CMK (cell line): Measurements from ENCODE around the gene SOCS3.

Experiments used
- DNase-seq: peaks from one replicate; pipeline ENCODE4 v3.0.0-alpha.2; 2010; ENCODE audit warnings: low read depth

SOCS3 gene

GRCh38 chr17:78367193-78367592 lies 7.3 kb upstream of the SOCS3 start:
- DNase-seq, result no peak

GRCh38 chr17:78366109-78366848 lies 6.4 kb upstream of the SOCS3 start:
- no peak for DNase-seq

- no peak for DNase-seq
Measured at GRCh38 chr17:78365561-78366108, 5.8 kb upstream of the SOCS3 start.

GRCh38 chr17:78364436-78365281 lies 4.8 kb upstream of the SOCS3 start:
- no peak for DNase-seq

GRCh38 chr17:78362671-78363070 lies 2.8 kb upstream of the SOCS3 start:
- no peak for DNase-seq

- DNase-seq, result no peak
Measured at GRCh38 chr17:78362232-78362631, 2.4 kb upstream of the SOCS3 start.

- DNase-seq, result no peak
Measured at GRCh38 chr17:78361225-78361701, 1.4 kb upstream of the SOCS3 start.

- DNase-seq, result peak; percentile 59
Measured at GRCh38 chr17:78360371-78361224, 721 bp upstream of the SOCS3 start.

- DNase-seq, result no peak
Measured at GRCh38 chr17:78359321-78359996, 418 bp downstream of the SOCS3 start.

- no peak for DNase-seq
Measured at GRCh38 chr17:78358538-78359320, 1.1 kb downstream of the SOCS3 start.

GRCh38 chr17:78357672-78358537 lies 2.0 kb downstream of the SOCS3 start:
- DNase-seq, result no peak

- no peak for DNase-seq
Measured at GRCh38 chr17:78357177-78357586, 2.7 kb downstream of the SOCS3 start.

GRCh38 chr17:78356101-78356713 lies 3.7 kb downstream of the SOCS3 start:
- DNase-seq, result no peak

GRCh38 chr17:78355701-78356100 lies 4.2 kb downstream of the SOCS3 start:
- no peak for DNase-seq

- no peak for DNase-seq
Measured at GRCh38 chr17:78355045-78355641, 4.7 kb downstream of the SOCS3 start.

GRCh38 chr17:78353834-78354233 lies 6.0 kb downstream of the SOCS3 start:
- no peak for DNase-seq

- no peak for DNase-seq
Measured at GRCh38 chr17:78351449-78352006, 8.3 kb downstream of the SOCS3 start.

GRCh38 chr17:78349891-78350642 lies 9.8 kb downstream of the SOCS3 start:
- DNase-seq, result no peak
